ENCODE results near the gene ATP6V1A.

Gene ATP6V1A

GRCh38 chr3:113714702-113715101 is 32.1 kb upstream of the ATP6V1A start:
- H3K4me3 ChIP-seq (ENCODE audit: low read depth, low read length) = no peak overlapping the region
- TF ChIP-seq CTCF (IDR thresholded peaks at IDR 0.05; ENCODE audit: low read depth, low read length) (no peak), MYC (IDR thresholded peaks at IDR 0.05; ENCODE audit: low read depth, low read length) (no peak), POLR2A (IDR thresholded peaks at IDR 0.05; ENCODE audit: extremely low read depth, insufficient read length) (no peak), MAX (IDR thresholded peaks at IDR 0.05; ENCODE audit: low read depth, low read length) (no peak)
- DNase-seq (ENCODE audit: low read depth) = no peak

GRCh38 chr3:113717308-113717707 is 29.5 kb upstream of the ATP6V1A start:
- no peak overlapping the region for H3K4me3 ChIP-seq (ENCODE audit: low read depth, low read length)
- DNase-seq (ENCODE audit: low read depth) = no peak
- no peak for TF ChIP-seq MAX (IDR thresholded peaks at IDR 0.05; ENCODE audit: low read depth, low read length)
- no peak for TF ChIP-seq MYC (IDR thresholded peaks at IDR 0.05; ENCODE audit: low read depth, low read length)
- no peak for TF ChIP-seq CTCF (IDR thresholded peaks at IDR 0.05; ENCODE audit: low read depth, low read length)
- no peak for TF ChIP-seq POLR2A (IDR thresholded peaks at IDR 0.05; ENCODE audit: extremely low read depth, insufficient read length)

GRCh38 chr3:113717818-113718217 is 29.0 kb upstream of the ATP6V1A start:
- TF ChIP-seq POLR2A (IDR thresholded peaks at IDR 0.05; ENCODE audit: extremely low read depth, insufficient read length) = no peak
- no peak overlapping the region for H3K4me3 ChIP-seq (ENCODE audit: low read depth, low read length)
- DNase-seq (ENCODE audit: low read depth) = no peak

GRCh38 chr3:113719294-113719693 is 27.5 kb upstream of the ATP6V1A start:
- H3K4me3 ChIP-seq (ENCODE audit: low read depth, low read length) = no peak overlapping the region
- DNase-seq (ENCODE audit: low read depth) = no peak
- TF ChIP-seq POLR2A (IDR thresholded peaks at IDR 0.05; ENCODE audit: extremely low read depth, insufficient read length) (no peak), MAX (IDR thresholded peaks at IDR 0.05; ENCODE audit: low read depth, low read length) (no peak), CTCF (IDR thresholded peaks at IDR 0.05; ENCODE audit: low read depth, low read length) (no peak), MYC (IDR thresholded peaks at IDR 0.05; ENCODE audit: low read depth, low read length) (no peak)

GRCh38 chr3:113719758-113720157 is 27.1 kb upstream of the ATP6V1A start:
- no peak for DNase-seq (ENCODE audit: low read depth)
- TF ChIP-seq CTCF (IDR thresholded peaks at IDR 0.05; ENCODE audit: low read depth, low read length) (no peak), MYC (IDR thresholded peaks at IDR 0.05; ENCODE audit: low read depth, low read length) (no peak), POLR2A (IDR thresholded peaks at IDR 0.05; ENCODE audit: extremely low read depth, insufficient read length) (no peak), MAX (IDR thresholded peaks at IDR 0.05; ENCODE audit: low read depth, low read length) (no peak)

GRCh38 chr3:113721636-113722035 is 25.2 kb upstream of the ATP6V1A start:
- no peak for TF ChIP-seq POLR2A (IDR thresholded peaks at IDR 0.05; ENCODE audit: extremely low read depth, insufficient read length)
- no peak for TF ChIP-seq MAX (IDR thresholded peaks at IDR 0.05; ENCODE audit: low read depth, low read length)
- TF ChIP-seq CTCF (IDR thresholded peaks at IDR 0.05; ENCODE audit: low read depth, low read length) = no peak
- no peak for TF ChIP-seq MYC (IDR thresholded peaks at IDR 0.05; ENCODE audit: low read depth, low read length)
- no peak for DNase-seq (ENCODE audit: low read depth)
- no peak overlapping the region for H3K4me3 ChIP-seq (ENCODE audit: low read depth, low read length)

More at GRCh38 chr3:113719758-113720157, 27.1 kb upstream of the ATP6V1A start:
- H3K4me3 ChIP-seq (ENCODE audit: low read depth, low read length) = no peak overlapping the region

Measured in NB4 (cell line).